Measurements from ENCODE around the gene FHIP1A. TPM values are rescaled to one million over a fixed set of nuclear protein-coding genes. Genes with fewer than 3 reads are reported as not detected.

Gene FHIP1A
- total and polyA plus RNA-seq, 2 of the 13 experiments (the other 11 are each of a cell fraction or from before 2014, with no cell fraction given): 4.1 to 6.2 TPM

- TF ChIP-seq CENPBD1 (CRISPR knock-in tag; IDR thresholded peaks at IDR 0.05; ENCODE audit: borderline replicate concordance, low read depth) (no peak), ZNF30 (CRISPR knock-in tag; IDR thresholded peaks at IDR 0.05) (no peak), ZNF362 (CRISPR knock-in tag; IDR thresholded peaks at IDR 0.05; ENCODE audit: borderline replicate concordance) (peak; percentile 24; the same call in 1 of the 2 replicates), HOMEZ (CRISPR knock-in tag; IDR thresholded peaks at IDR 0.05; ENCODE audit: low read depth) (peak; percentile 55; the same call in 1 of the 2 replicates), HMGXB4 (CRISPR knock-in tag; IDR thresholded peaks at IDR 0.05; ENCODE audit: borderline replicate concordance in 1 of 2, low read depth in 1 of 2) (no peak; a peak in 2 of 4 replicates), TFE3 (CRISPR knock-in tag; IDR thresholded peaks at IDR 0.05) (0 out of 2 replicates have a peak, but pooled peaks have one; percentile 24), ARID2 (CRISPR knock-in tag; IDR thresholded peaks at IDR 0.05; ENCODE audit: borderline replicate concordance) (no peak), SIN3A (IDR thresholded peaks at IDR 0.05; ENCODE audit: borderline replicate concordance, low read depth, low read length) (no peak), ELF1 (CRISPR knock-in tag; IDR thresholded peaks at IDR 0.05) (peak; percentile 48; the same call in 1 of the 2 replicates), HNF1B (CRISPR knock-in tag; IDR thresholded peaks at IDR 0.05) (peak; percentile 50; the same call in 1 of the 2 replicates), MIXL1 (CRISPR knock-in tag; IDR thresholded peaks at IDR 0.05) (peak; percentile 70; the same call in 1 of the 2 replicates), ZSCAN30 (CRISPR knock-in tag; IDR thresholded peaks at IDR 0.05) (no peak), ZNF547 (CRISPR knock-in tag; IDR thresholded peaks at IDR 0.05) (no peak), ZMAT3 (CRISPR knock-in tag; conservative IDR thresholded peaks at IDR 0.05) (no peak), ZFP91 (CRISPR knock-in tag; IDR thresholded peaks at IDR 0.05; ENCODE audit: borderline replicate concordance) (no peak), ZGPAT (CRISPR knock-in tag; IDR thresholded peaks at IDR 0.05) (0 out of 2 replicates have a peak, but pooled peaks have one; percentile 23)
Observed at GRCh38 chr4:151362404-151363164, 46.4 kb upstream of the FHIP1A start (continued).

All from HepG2 (cell line).